ENCODE data around the gene RNF19B.

DNA sequence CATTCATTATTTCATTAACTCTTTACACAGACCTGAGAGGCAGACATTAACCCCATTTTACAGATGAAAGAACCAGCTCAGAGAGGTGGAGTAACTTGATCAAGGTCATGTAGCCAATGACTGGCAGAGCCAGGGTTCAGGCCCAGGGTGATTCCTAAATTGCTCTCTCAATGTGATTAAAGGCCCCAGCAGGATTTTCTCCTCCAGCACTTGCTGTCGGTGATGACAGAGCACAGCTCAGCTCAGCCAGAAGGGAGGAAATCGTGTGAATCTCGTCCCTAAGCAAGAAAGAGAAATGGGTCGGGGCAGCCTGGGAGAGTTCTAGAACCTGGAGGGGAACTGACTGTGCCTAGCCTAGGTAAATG is 19.5 kb upstream of the RNF19B start:
- TF ChIP-seq, protein P1, sequence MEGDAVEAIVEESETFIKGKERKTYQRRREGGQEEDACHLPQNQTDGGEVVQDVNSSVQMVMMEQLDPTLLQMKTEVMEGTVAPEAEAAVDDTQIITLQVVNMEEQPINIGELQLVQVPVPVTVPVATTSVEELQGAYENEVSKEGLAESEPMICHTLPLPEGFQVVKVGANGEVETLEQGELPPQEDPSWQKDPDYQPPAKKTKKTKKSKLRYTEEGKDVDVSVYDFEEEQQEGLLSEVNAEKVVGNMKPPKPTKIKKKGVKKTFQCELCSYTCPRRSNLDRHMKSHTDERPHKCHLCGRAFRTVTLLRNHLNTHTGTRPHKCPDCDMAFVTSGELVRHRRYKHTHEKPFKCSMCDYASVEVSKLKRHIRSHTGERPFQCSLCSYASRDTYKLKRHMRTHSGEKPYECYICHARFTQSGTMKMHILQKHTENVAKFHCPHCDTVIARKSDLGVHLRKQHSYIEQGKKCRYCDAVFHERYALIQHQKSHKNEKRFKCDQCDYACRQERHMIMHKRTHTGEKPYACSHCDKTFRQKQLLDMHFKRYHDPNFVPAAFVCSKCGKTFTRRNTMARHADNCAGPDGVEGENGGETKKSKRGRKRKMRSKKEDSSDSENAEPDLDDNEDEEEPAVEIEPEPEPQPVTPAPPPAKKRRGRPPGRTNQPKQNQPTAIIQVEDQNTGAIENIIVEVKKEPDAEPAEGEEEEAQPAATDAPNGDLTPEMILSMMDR (IDR thresholded peaks at IDR 0.05), result no peak
- TF ChIP-seq POLR2A (IDR thresholded peaks at IDR 0.05), result no peak
